Osteocyte (in vitro differentiated cells): ENCODE measurements around the gene ORAI1. TPM values are rescaled to one million over a fixed set of nuclear protein-coding genes. Genes with fewer than 3 reads are reported as not detected.
"Not testable (repeated sequence)": the region's sequence is repeated elsewhere in the genome, so short reads cannot be mapped to it uniquely, and the experiment has no call there.

Experiments
- DNase-seq: peaks from one replicate; pipeline ENCODE4 v3.0.0; 2021; ENCODE audit warnings: mixed read lengths; ENCODE audit not compliant: unreplicated experiment; ENCODE audit errors: extremely low spot score
- H3K27ac Mint-ChIP-seq: one replicate; pipeline ENCODE4 v1.8.0; 2021; ENCODE audit warnings: mild to moderate bottlenecking, mixed read lengths; ENCODE audit not compliant: unreplicated experiment
- H3K27me3 Mint-ChIP-seq: one replicate; pipeline ENCODE4 v1.8.0; 2021; ENCODE audit warnings: mixed read lengths; ENCODE audit not compliant: unreplicated experiment
- H3K36me3 Mint-ChIP-seq: one replicate; pipeline ENCODE4 v1.8.0; 2021; ENCODE audit warnings: mixed read lengths; ENCODE audit not compliant: unreplicated experiment
- H3K4me1 Mint-ChIP-seq: one replicate; pipeline ENCODE4 v1.8.0; 2021; ENCODE audit warnings: mixed read lengths; ENCODE audit not compliant: unreplicated experiment
- H3K4me3 Mint-ChIP-seq: one replicate; pipeline ENCODE4 v1.8.0; 2021; ENCODE audit warnings: mild to moderate bottlenecking, moderate library complexity, mixed read lengths; ENCODE audit not compliant: unreplicated experiment
- H3K9me3 Mint-ChIP-seq: one replicate; pipeline ENCODE4 v1.8.0; 2021; ENCODE audit warnings: mixed read lengths; ENCODE audit not compliant: unreplicated experiment
- CTCF ChIP-seq: fragments of 200-600 bp; sonication (generic); IDR thresholded peaks from 2 replicates; pipeline ENCODE4 v1.5.0; 2021; ENCODE audit warnings: antibody characterized with exemption, mild to moderate bottlenecking, moderate library complexity
- total RNA-seq: library from RNA; stranded (reverse); gene quantifications from 2 replicates; pipeline ENCODE4 v1.2.1, GENCODE V29; 2021

The ORAI1 gene
- total RNA-seq, 1 donor from 2014 or later = 9.1 TPM

DNA sequence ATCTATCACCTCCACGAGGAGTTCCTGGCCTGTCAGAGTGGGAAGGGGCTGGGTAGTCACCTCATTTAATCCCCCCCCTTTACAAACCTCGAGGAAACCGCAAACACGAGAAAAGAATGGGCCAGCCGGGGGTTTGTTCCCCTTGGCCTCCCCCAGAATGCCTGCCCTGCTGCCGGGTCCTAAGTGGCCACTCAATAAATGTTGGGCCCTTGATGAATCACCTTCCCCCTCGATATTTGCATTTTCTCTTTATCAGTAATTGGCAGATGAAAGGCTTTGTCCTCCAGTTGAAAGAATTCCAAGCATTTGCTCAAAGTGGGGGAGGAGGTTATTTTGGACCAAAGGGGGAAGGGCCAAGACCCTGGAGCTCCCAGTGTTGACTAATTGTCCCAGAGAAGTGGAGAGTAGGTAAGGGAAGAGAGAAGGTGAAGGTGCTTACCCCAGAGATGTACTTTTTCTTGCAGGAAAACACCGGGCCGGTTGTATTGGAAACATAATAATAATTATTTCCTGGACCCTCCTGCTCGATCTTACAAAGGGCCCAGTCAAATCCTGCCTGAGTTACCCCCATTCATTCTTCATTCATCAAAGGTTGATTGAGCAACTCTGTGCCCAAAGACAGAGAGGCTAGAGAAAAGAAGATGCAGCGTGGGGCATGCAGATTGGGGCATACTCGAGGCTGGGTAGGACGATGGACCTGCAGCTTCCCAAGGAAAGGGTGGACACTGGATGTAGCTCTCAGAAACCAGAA, 43.6 kb upstream of the ORAI1 start:
- Mint-ChIP-seq H3K4me3 (no peak overlapping the region), H3K36me3 (no peaks in the 10 kb centered on the region), H3K27ac (no peak overlapping the region), H3K4me1 (peaks cover 32% of the 10 kb centered on the region), H3K27me3 (no peaks in the 10 kb centered on the region), H3K9me3 (no peaks in the 10 kb centered on the region)
- DNase-seq = no peak
- no peak for TF ChIP-seq CTCF

DNA sequence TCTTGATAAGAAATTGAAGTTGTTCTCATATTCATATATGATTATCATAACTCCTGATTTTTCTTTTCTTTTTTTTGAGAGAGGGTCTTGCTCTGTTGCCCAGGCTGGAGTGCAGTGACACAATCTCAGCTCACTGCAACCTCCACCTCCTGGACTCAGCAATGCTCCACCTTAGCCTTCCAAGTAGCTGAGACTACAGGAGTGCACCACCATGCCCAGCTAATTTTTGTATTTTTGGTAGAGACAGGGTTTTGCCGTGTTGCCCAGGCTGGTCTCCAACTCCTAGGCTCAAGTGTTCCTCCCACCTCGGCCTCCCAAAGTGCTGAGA, 43.0 kb upstream of the ORAI1 start:
- H3K27ac Mint-ChIP-seq, H3K4me3 Mint-ChIP-seq, H3K9me3 Mint-ChIP-seq, DNase-seq, H3K27me3 Mint-ChIP-seq, H3K36me3 Mint-ChIP-seq: not testable (repeated sequence)
- peaks cover 29% of the 10 kb centered on the region for H3K4me1 Mint-ChIP-seq

GRCh38 chr12:121584885-121585284, 41.4 kb upstream of the ORAI1 start:
- not testable (repeated sequence) for H3K27me3 Mint-ChIP-seq, H3K27ac Mint-ChIP-seq, H3K9me3 Mint-ChIP-seq, H3K36me3 Mint-ChIP-seq, H3K4me3 Mint-ChIP-seq, DNase-seq
- H3K4me1 Mint-ChIP-seq = peaks cover 24% of the 10 kb centered on the region

- DNase-seq = no peak
- H3K4me1 Mint-ChIP-seq = peaks cover 13% of the 10 kb centered on the region
- peak overlapping the region; percentile 50 for H3K4me3 Mint-ChIP-seq
- no peaks in the 10 kb centered on the region for H3K36me3 Mint-ChIP-seq
- H3K27me3 Mint-ChIP-seq = no peaks in the 10 kb centered on the region
- H3K27ac Mint-ChIP-seq = peak overlapping the region; percentile 78
- no peak for TF ChIP-seq CTCF
- no peaks in the 10 kb centered on the region for H3K9me3 Mint-ChIP-seq
These were observed 35.7 kb upstream of the ORAI1 start for GRCh38 chr12:121590476-121591143.

- Mint-ChIP-seq H3K27ac (peak overlapping the region; percentile 12), H3K36me3 (peaks cover 2% of the 10 kb centered on the region), H3K9me3 (no peaks in the 10 kb centered on the region), H3K27me3 (no peaks in the 10 kb centered on the region), H3K4me1 (peaks cover 13% of the 10 kb centered on the region), H3K4me3 (no peak overlapping the region)
- DNase-seq = no peak
- TF ChIP-seq CTCF = no peak
These were observed 34.0 kb upstream of the ORAI1 start for GRCh38 chr12:121592320-121592719.

- TF ChIP-seq CTCF = no peak
- peaks cover 2% of the 10 kb centered on the region for H3K36me3 Mint-ChIP-seq
- H3K4me1 Mint-ChIP-seq = peaks cover 10% of the 10 kb centered on the region
- no peak overlapping the region for H3K4me3 Mint-ChIP-seq
- H3K27ac Mint-ChIP-seq = no peak overlapping the region
- no peak for DNase-seq
- H3K27me3 Mint-ChIP-seq = no peaks in the 10 kb centered on the region
- H3K9me3 Mint-ChIP-seq = no peaks in the 10 kb centered on the region
These were observed 30.8 kb upstream of the ORAI1 start for GRCh38 chr12:121595520-121595919.
